GM12892 (cell line): ENCODE results near the gene PHF21A.

Experiments
- POLR2A ChIP-seq: IDR thresholded peaks from 2 replicates; pipeline ENCODE4 v1.6.1; 2011; ENCODE audit warnings: low read depth, low read length, control low read depth
- TAF1 ChIP-seq: IDR thresholded peaks from 2 replicates; pipeline ENCODE4 v1.6.1; 2011; ENCODE audit warnings: low read depth, mild to moderate bottlenecking, control low read depth, low read length, borderline replicate concordance

- TF ChIP-seq POLR2A (no peak), TAF1 (no peak)
Observed at GRCh38 chr11:46102843-46103242, 18.4 kb downstream of the PHF21A start.
